IMR-90 (cell line): ENCODE measurements around the gene NREP.

Experiments used
- BHLHE40 ChIP-seq: fragments of 150-350 bp; IDR thresholded peaks from 2 replicates; pipeline ENCODE4 v1.6.1; 2016; ENCODE audit warnings: mild to moderate bottlenecking, low read depth, low read length
- CEBPB ChIP-seq: IDR thresholded peaks from 2 replicates; pipeline ENCODE4 v1.6.1; 2012; ENCODE audit warnings: low read depth, low read length, improper control_type of control experiment
- FOS ChIP-seq: fragments of 150-350 bp; IDR thresholded peaks from 2 replicates; pipeline ENCODE4 v1.6.1; 2016; ENCODE audit warnings: low read depth, low read length
- MAZ ChIP-seq: IDR thresholded peaks from 2 replicates; pipeline ENCODE4 v1.6.1; 2012; ENCODE audit warnings: low read depth, mild to moderate bottlenecking, low read length, improper control_type of control experiment, moderate library complexity, borderline replicate concordance
- MXI1 ChIP-seq: IDR thresholded peaks from 2 replicates; pipeline ENCODE4 v1.6.1; 2012; ENCODE audit warnings: low read depth, mild to moderate bottlenecking, low read length, moderate library complexity, borderline replicate concordance
- POLR2A ChIP-seq: IDR thresholded peaks from 2 replicates; pipeline ENCODE4 v1.6.1; 2012; ENCODE audit warnings: mild to moderate bottlenecking, low read depth, low read length
- RAD21 ChIP-seq: IDR thresholded peaks from 2 replicates; pipeline ENCODE4 v1.6.1; 2012; ENCODE audit warnings: low read length, improper control_type of control experiment
- RCOR1 ChIP-seq: IDR thresholded peaks from 2 replicates; pipeline ENCODE4 v1.6.1; 2012; ENCODE audit warnings: mild to moderate bottlenecking, low read length, improper control_type of control experiment; ENCODE audit not compliant: insufficient replicate concordance
- RFX5 ChIP-seq: IDR thresholded peaks from 2 replicates; pipeline ENCODE4 v1.8.0; 2012; ENCODE audit warnings: low read depth, mild to moderate bottlenecking, low read length, moderate library complexity
- SMC3 ChIP-seq: fragments of 150-350 bp; IDR thresholded peaks from 2 replicates; pipeline ENCODE4 v1.6.1; 2016; ENCODE audit warnings: low read depth, mild to moderate bottlenecking, antibody characterized with exemption, low read length, moderate library complexity
- TF ChIP-seq, protein P1 (sequence below): conservative IDR thresholded peaks from 2 replicates; pipeline ENCODE4 v1.5.1; 2012; ENCODE audit warnings: mild to moderate bottlenecking, low read depth, low read length, improper control_type of control experiment
- TF ChIP-seq, protein P2 (sequence below): fragments of 150-350 bp; IDR thresholded peaks from 2 replicates; pipeline ENCODE4 v1.6.1; 2017; ENCODE audit warnings: mild to moderate bottlenecking, antibody characterized with exemption, low read length, low read depth
- TF ChIP-seq, protein P3 (sequence below): fragments of 150-350 bp; IDR thresholded peaks from 2 replicates; pipeline ENCODE4 v1.6.1; 2016; ENCODE audit warnings: low read depth, mild to moderate bottlenecking, low read length, moderate library complexity, borderline replicate concordance

DNA sequence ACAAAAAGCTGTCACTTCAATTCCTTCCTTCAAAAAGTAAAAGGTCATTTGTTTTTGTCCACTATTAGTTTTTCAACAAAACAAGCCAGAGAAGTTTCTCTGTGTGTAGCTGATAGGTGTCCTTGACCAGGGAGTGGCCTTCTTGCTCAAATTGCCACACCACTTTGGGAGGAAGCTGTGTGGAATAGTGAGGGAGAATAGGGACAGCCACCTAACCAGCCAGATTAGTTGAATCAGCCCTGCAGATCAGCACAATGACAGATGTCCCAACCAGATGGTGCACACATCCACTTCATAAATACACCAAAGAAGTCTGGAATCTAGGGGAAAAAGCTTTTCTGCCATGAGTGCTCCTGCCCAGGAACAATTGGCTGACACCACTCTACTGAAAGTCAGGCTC is 37.2 kb downstream of the NREP start:
- TF ChIP-seq, protein P1, sequence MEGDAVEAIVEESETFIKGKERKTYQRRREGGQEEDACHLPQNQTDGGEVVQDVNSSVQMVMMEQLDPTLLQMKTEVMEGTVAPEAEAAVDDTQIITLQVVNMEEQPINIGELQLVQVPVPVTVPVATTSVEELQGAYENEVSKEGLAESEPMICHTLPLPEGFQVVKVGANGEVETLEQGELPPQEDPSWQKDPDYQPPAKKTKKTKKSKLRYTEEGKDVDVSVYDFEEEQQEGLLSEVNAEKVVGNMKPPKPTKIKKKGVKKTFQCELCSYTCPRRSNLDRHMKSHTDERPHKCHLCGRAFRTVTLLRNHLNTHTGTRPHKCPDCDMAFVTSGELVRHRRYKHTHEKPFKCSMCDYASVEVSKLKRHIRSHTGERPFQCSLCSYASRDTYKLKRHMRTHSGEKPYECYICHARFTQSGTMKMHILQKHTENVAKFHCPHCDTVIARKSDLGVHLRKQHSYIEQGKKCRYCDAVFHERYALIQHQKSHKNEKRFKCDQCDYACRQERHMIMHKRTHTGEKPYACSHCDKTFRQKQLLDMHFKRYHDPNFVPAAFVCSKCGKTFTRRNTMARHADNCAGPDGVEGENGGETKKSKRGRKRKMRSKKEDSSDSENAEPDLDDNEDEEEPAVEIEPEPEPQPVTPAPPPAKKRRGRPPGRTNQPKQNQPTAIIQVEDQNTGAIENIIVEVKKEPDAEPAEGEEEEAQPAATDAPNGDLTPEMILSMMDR, result no peak
- TF ChIP-seq MXI1 (no peak), POLR2A (no peak), FOS (no peak), MAZ (no peak), RAD21 (no peak), CEBPB (no peak), RCOR1 (no peak), BHLHE40 (no peak), SMC3 (no peak), RFX5 (no peak)
- TF ChIP-seq, protein P2, sequence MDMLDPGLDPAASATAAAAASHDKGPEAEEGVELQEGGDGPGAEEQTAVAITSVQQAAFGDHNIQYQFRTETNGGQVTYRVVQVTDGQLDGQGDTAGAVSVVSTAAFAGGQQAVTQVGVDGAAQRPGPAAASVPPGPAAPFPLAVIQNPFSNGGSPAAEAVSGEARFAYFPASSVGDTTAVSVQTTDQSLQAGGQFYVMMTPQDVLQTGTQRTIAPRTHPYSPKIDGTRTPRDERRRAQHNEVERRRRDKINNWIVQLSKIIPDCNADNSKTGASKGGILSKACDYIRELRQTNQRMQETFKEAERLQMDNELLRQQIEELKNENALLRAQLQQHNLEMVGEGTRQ, result no peak
- TF ChIP-seq, protein P3, sequence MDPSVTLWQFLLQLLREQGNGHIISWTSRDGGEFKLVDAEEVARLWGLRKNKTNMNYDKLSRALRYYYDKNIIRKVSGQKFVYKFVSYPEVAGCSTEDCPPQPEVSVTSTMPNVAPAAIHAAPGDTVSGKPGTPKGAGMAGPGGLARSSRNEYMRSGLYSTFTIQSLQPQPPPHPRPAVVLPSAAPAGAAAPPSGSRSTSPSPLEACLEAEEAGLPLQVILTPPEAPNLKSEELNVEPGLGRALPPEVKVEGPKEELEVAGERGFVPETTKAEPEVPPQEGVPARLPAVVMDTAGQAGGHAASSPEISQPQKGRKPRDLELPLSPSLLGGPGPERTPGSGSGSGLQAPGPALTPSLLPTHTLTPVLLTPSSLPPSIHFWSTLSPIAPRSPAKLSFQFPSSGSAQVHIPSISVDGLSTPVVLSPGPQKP, result no peak
